Glutamatergic neuron (in vitro differentiated cells): ENCODE results near the gene PLSCR1. TPM values are rescaled to one million over a fixed set of nuclear protein-coding genes. Genes with fewer than 3 reads are reported as not detected.

Source experiments
- DNase-seq: peaks from one replicate; pipeline ENCODE4 v3.0.0; 2022
- H3K27ac Mint-ChIP-seq: one replicate; pipeline ENCODE4 v1.8.0; 2020; ENCODE audit warnings: mild to moderate bottlenecking, mixed read lengths, inconsistent platforms; ENCODE audit not compliant: unreplicated experiment
- H3K27me3 Mint-ChIP-seq: one replicate; pipeline ENCODE4 v1.8.0; 2020; ENCODE audit warnings: mild to moderate bottlenecking, moderate library complexity, mixed read lengths, inconsistent platforms; ENCODE audit not compliant: unreplicated experiment
- H3K36me3 Mint-ChIP-seq: one replicate; pipeline ENCODE4 v1.8.0; 2020; ENCODE audit warnings: mild to moderate bottlenecking, mixed read lengths, inconsistent platforms; ENCODE audit not compliant: unreplicated experiment
- H3K4me1 Mint-ChIP-seq: one replicate; pipeline ENCODE4 v1.8.0; 2020; ENCODE audit warnings: mild to moderate bottlenecking, low read depth, mixed read lengths, inconsistent platforms; ENCODE audit not compliant: unreplicated experiment
- H3K4me3 Mint-ChIP-seq: one replicate; pipeline ENCODE4 v1.8.0; 2020; ENCODE audit warnings: mild to moderate bottlenecking, mixed read lengths, inconsistent platforms; ENCODE audit not compliant: unreplicated experiment
- H3K9me3 Mint-ChIP-seq: one replicate; pipeline ENCODE4 v1.8.0; 2020; ENCODE audit warnings: mild to moderate bottlenecking, moderate library complexity, mixed read lengths, inconsistent platforms; ENCODE audit not compliant: unreplicated experiment
- total RNA-seq: library from RNA; stranded (reverse); fragmentation: NEBNext Ultra II Directional; extraction: Animal tissue kit (Norgen Biotek cat#: 25700); gene quantifications from one replicate; pipeline ENCODE4 v1.2.1, GENCODE V29; 2021; ENCODE audit not compliant: unreplicated experiment
- TF ChIP-seq, protein P1 (sequence below): fragments of 200-600 bp; sonication (generic); IDR thresholded peaks from one replicate; pipeline ENCODE4 v1.5.0; 2021; ENCODE audit not compliant: partially characterized antibody, unreplicated experiment

The PLSCR1 gene
- total RNA-seq, 1 donor from 2014 or later: 4.1 TPM

DNA sequence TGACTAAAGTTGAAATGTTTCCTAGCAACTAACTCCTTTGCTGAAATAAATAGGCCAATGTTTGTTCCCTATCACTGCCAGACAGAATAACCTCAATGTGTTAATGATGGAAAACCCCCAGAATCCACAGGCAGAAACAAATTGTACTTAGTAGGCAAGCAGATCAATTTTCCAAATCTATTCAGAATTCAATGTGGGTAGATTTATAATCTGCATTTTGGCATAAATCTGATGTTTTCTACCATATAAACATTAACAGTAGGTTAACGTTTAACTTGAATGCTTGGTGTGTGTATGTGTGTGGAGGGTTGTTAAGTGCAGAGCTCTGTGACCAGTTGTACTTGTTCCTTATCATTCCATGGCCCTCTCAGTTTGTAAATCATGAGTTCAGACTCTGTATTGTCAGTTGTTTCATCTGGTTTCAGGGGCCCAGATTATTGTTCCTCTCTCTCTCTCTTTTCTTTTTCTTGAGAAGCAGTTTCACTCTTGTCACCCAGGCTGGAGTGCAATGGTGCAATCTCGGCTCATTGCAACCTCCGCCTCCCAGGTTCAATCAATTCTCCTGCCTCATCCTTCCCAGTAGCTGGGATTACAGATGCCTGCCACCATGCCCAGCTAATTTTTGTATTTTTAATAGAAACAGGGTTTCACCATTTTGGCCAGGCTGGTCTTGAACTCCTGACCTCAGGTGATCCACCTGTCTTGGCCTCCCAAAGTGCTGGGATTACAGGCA lies 32.8 kb downstream of the PLSCR1 start:
- Mint-ChIP-seq H3K36me3 (no peaks in the 10 kb centered on the region), H3K4me3 (no peak overlapping the region), H3K27me3 (no peaks in the 10 kb centered on the region), H3K4me1 (no peaks in the 10 kb centered on the region), H3K9me3 (no peaks in the 10 kb centered on the region), H3K27ac (no peak overlapping the region)
- TF ChIP-seq, protein P1, sequence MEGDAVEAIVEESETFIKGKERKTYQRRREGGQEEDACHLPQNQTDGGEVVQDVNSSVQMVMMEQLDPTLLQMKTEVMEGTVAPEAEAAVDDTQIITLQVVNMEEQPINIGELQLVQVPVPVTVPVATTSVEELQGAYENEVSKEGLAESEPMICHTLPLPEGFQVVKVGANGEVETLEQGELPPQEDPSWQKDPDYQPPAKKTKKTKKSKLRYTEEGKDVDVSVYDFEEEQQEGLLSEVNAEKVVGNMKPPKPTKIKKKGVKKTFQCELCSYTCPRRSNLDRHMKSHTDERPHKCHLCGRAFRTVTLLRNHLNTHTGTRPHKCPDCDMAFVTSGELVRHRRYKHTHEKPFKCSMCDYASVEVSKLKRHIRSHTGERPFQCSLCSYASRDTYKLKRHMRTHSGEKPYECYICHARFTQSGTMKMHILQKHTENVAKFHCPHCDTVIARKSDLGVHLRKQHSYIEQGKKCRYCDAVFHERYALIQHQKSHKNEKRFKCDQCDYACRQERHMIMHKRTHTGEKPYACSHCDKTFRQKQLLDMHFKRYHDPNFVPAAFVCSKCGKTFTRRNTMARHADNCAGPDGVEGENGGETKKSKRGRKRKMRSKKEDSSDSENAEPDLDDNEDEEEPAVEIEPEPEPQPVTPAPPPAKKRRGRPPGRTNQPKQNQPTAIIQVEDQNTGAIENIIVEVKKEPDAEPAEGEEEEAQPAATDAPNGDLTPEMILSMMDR: no peak
- DNase-seq: no peak

DNA sequence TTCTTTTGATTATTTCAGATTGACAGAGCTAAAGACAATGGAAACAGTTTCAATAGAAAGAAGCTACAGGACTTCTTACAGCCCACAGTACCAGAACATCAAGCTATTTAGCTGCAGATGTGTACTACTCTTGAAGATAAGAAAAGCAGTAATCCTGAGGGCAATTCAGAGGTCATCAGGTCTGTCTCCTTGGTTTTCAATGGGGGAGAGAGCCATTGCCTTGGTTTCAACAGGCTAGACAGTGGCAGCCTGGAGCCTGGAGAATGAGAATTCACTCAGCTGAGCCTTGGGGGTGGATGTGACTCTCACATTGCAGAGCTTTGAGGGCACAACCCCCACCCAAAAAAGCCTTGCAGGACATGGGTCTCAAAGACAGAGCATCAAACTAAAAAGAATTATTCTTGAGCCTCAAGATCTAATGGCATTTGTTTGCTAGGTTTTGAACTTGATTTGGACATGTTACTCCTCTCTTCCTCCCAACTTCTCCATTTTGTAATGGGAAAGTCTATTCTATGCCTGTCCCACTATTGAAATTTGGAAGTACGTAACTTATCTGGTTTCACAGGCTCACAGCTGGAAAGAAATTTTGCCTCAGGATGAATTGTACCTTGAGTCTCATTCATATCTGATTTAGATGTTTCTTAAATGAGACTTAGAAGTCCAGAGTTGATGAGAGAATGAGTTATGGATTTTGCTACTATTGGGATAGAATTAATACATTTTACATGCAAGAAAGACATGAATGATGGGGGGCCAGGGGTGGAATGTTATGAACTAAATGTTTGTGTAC lies 36.9 kb downstream of the PLSCR1 start:
- no peaks in the 10 kb centered on the region for H3K9me3 Mint-ChIP-seq
- H3K27me3 Mint-ChIP-seq: no peaks in the 10 kb centered on the region
- TF ChIP-seq, protein P1: no peak
- H3K4me1 Mint-ChIP-seq: no peaks in the 10 kb centered on the region
- no peak overlapping the region for H3K27ac Mint-ChIP-seq
- no peak overlapping the region for H3K4me3 Mint-ChIP-seq
- no peaks in the 10 kb centered on the region for H3K36me3 Mint-ChIP-seq
- DNase-seq: no peak

DNA sequence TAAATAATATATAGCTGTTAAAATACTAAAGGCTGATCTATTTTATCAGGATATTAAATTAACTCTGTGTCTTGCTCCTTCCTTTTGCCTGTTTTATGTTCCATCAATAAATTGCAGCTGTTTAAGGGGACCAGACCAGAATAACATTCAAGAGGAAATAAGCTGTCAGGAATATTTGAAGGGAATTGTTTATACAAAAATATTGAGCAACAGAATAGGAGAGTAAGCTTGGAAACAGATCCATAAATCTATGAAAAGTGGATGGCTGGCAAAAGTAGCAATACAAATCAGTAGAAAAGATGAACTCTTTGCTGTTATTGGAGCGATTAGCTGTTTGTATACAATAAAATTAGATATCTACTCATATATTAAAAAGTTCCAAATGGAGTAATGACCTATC lies 38.9 kb downstream of the PLSCR1 start:
- Mint-ChIP-seq H3K27ac (no peak overlapping the region), H3K36me3 (no peaks in the 10 kb centered on the region), H3K27me3 (no peaks in the 10 kb centered on the region), H3K9me3 (no peaks in the 10 kb centered on the region), H3K4me3 (no peak overlapping the region), H3K4me1 (no peaks in the 10 kb centered on the region)
- no peak for DNase-seq
- TF ChIP-seq, protein P1: no peak

DNA sequence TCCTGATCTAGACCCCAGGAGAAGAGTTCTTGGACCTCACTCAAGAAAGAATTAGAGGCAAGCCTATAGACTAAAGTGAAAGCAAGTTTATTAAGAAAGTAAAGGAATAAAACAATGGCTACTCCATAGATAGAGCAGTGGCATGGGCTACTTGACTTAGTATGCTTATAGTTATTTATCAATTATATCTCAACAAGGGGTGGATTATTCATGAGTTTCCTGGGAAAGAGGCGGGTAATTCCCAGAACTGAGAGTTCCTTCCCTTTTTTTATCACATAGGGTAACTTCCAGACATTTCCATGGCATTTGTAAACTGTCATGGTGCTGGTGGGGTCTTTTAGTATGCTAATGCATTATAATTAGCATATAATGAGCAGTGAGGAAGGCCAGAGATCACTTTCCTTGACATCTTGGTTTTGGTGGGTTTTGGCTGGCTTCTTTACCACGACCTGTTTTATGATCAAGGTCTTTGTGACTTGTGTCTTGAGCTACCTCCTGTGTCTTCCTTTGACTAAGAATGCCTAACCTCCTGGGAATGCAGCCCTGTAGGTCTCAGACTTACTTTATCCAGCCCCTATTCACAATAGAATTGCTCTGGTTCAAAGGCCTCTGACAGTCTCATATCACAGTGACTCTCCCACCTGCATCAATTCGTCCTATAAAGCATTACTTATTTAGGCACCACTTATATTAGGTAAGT lies 39.8 kb downstream of the PLSCR1 start:
- no peak for DNase-seq
- TF ChIP-seq, protein P1: no peak
- no peaks in the 10 kb centered on the region for H3K9me3 Mint-ChIP-seq
- H3K27me3 Mint-ChIP-seq: no peaks in the 10 kb centered on the region
- no peak overlapping the region for H3K27ac Mint-ChIP-seq
- H3K4me3 Mint-ChIP-seq: no peak overlapping the region
- H3K4me1 Mint-ChIP-seq: no peaks in the 10 kb centered on the region
- H3K36me3 Mint-ChIP-seq: no peaks in the 10 kb centered on the region
